AG08395 (cell line): Measurements from ENCODE around the gene USH1G.
A peak's percentile ranks its signal among the peaks of the same experiment; 100 is the strongest.
"Not testable (repeated sequence)": the region's sequence is repeated elsewhere in the genome, so short reads cannot be mapped to it uniquely, and the experiment has no call there.

ENCODE experiments used
- DNase-seq: peaks from one replicate; pipeline ENCODE4 v3.0.0; 2012; ENCODE audit warnings: mixed read lengths, low spot score

The USH1G gene

DNA sequence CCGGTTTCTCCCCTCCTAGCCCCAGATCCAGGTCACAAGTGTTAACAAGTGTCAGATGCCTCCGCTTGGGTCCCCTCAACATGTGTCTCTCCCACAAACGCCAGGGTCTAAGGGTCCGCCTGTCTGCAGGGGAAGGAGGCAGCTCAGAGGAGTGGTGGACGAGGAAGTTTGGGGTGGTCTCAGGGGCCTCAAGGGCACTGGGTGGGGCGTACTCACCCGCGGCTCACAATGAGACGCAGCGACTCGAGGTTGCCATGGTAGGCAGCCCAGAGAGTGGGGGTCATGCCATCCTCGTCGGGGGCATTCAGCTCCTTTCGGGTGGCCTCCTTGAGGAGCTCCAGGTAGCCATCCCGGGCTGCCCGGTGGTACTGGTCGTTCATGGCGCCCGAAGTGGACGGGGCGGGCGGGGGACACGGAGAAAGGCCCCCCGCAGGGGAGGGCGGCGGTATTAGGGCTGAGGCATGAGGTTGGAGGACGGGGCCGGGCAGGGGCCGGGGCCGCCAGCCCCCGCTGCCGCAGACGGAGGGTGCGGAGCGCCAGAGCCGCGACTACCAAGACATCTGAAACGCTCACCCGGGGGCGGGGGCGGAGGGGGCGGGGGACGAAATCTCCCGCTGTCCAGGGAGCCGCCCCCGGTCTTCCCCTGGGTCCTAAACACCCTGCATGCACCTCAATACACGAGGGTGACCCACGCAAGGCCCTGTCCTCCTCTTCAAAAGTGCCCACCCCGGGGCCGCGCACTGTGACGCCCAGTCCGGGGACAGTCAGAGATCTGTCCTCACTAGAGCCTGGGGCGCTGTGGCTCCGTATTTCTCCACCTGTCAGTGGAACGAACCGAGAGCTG is at the start of gene USH1G:
USH1G (minus strand) TSS at position 562 of the 844 bp plus-strand sequence; CDS start at position 380, 182 bp downstream.
- DNase-seq = peak; percentile 29

GRCh38 chr17:74972107-74972972 is 49.3 kb upstream of the USH1G start, which contains the start of gene HID1:
TSS of gene HID1 (minus strand) at chr17:74972759. CDS start at chr17:74972656, 103 bp downstream.
- no peak for DNase-seq

DNA sequence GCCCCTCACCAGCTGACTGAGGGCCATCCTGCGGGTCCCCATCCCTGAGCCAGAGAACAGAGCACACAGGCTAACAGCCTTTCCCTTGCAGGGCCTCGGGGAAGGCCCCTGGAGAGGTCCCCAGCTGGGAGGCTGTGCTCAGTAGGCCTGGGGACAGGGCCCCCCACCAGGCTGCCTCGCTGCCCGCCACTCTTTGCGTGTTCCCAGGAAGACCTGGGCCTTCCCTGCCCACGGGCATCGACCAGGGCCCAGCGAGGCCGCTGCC is 48.7 kb upstream of the USH1G start:
- DNase-seq = no peak

DNA sequence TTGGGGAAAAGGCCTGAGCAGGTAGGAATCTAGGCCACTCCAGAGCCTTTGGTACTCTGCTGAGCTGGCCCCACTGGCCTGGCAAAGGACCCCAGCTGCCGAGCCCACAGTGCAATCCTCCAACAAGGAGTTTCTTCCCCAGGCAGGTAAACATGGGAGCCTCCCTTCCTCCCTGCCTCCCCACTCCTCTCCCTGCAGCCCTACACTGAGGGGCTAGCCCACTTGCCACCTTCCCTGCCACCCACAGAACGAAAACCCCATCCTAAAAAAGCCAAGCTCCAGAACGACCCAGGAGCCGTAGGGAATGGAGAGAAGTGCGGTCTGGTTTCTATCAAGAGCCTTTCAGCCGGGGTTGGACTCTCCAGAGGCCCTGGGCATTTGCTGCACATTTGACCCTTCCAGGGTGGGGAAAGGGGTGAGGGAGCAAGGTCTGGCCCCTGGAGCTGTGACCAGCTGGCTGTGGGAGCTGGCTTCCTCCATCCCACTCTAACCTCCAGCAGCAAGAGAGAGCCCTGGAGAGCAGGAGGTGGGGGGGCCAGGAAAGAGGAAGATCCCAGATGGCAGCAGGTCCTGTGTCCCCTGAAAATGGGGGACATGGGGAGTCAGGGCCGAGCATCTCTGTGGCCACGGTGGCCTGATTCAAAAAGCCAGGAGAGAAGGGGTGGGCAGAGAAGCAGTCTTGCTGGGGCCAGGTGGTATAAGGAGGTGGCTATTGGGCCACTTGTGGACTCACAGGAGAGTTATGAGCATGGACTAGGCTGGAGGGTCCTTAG is 48.2 kb upstream of the USH1G start:
- DNase-seq = no peak

- no peak for DNase-seq
These were observed 47.3 kb upstream of the USH1G start for GRCh38 chr17:74970395-74970794.

DNA sequence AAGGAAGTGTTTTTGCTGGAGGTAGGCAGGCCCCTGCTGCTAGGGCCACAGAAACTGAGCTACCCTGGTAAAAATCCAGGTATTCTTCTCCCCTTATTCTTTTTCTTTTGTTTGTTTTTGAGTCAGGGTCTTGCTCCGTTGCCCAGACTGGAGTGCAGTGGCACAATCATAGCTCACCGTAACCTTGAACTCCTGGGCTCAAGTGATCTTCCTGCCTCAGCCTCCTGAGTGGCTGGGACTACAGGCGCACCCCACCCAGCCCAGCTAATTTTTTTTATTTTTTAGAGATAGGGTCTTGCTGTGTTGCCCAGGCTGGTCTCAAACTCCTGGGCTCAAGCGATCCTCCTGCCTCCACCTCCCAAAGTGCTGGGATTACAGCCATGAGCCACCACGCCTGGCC is 46.4 kb upstream of the USH1G start:
- not testable (repeated sequence) for DNase-seq

DNA sequence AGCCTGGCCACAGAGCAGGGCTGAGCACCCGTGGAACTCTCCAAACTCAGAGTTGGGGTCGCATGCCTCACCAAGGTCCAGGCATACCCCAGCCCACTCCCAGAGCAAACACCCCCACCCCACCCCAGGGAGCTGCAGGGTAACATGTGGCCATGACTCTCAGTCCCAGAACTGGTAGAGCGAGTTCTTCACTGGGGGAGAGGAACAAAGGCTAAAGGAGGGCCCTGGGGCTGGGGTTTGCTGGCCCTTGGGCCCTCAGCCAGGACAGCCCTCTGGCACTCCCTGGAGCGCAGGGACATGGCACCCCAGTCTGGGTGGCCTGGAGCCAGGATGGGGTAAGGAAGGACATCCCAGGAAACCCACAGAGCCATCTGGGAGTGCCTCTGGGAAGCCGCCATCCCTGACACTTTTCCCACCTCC is 45.3 kb upstream of the USH1G start:
- no peak for DNase-seq

DNA sequence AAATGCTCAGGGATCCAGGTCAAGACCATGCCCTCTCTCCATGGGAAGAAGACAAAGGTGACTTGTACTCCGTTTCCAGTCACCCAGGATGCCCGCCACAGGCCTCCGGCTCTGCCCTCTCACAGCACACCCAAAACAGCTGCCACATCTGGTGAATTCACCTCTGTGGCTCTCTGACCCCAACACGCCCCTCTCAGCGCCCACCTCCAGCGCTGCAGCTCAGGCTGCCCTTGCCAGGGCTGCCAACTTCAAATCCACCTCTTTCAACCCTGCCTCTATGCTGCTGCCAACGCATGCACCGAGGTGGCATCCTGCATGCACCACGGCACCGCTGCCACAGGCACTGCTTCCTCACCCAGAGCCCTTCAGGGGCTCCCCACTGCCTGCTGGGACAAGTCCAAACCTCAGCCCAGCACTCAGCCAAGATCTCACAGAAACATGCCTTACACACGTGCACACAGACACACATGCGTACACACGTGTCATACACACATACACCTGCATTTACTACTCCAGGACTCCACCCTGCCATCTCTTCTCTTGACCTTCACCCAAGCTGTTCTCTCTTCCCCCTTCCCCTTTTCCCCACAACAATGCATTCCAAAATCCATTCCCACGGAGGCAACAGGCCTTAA is 42.0 kb upstream of the USH1G start:
- DNase-seq = no peak

DNA sequence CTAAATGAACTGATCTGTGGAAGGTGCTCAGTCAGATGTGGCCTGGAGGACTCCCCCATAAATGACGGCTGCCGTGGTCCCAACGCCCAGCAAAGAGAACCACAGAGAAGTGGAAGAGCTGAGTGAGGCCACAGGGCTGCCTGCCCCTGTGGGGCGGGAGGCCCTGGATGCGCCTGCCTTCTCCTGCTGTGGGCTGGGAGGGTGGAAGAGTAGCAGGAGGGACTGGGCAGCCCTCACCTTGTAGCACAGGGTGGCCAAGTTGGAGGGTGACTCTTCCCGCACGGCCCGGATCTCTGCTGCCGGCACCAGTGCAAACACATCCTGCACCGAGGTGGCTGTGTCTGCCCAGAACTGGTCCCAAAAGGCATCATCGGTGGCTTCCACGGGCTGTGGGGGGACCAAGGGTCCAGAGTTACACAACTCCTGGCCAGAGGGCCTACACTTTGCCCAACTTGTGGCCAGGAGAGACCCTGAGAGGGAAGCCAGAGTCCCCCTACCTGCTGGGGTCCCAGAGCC is 41.2 kb upstream of the USH1G start:
- DNase-seq = no peak

DNA sequence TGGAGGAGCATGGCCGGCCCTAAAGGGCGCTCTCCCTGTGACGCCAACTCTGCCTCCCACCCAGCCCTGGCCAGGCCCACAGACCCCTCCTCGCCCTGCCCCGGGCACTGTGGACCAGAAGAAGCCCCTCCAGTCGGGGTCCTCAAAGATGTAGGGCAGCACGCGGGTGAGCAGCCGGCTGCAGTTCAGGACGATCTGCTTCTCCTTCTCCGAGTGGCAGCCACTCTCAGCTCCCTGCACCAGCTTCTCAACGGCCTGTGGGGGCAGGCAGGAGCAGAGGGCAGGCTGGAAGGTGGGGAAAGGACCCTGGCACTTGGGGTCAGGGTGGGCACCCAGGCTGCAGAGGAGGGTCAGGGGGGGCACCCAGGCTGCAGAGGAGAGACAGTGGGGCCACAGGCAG is 40.6 kb upstream of the USH1G start:
- DNase-seq = no peak

- DNase-seq = no peak
These were observed 39.8 kb upstream of the USH1G start for GRCh38 chr17:74962622-74963394.

DNA sequence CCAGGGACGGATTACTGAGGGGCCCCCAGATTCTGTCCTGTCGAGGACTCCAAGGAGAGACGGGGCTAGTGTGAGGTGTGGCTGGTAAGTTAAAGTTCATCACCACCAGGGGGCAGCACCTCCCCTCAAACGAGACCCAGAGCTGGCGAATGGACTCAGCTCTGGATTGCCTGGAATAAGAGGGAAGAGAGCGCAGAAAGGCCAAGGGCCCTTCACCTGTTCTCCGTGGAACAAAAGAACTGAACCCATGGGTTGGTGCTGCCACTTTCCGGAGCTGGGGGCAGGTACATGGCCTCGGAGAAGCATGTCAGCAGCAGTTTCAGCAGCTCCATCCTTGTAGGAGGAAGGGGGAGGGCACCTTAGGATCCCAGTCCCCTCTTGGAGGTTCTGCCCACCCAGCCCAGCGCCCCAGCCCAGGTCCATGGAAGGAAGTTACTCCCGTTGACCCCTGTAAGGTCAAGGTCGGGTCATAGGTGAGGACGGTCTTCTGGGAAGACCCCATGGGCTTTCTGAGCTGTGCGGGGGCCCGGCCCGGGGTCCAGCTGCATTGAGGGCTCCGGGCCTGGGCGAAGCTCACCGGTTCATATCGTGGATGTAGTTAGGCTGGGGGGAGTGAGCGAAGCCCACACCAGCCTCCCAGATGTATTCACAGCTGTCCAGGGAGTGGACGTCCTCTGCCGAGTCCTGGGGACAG is 38.7 kb upstream of the USH1G start:
- DNase-seq = peak; percentile 94

GRCh38 chr17:74960570-74961342 is 37.7 kb upstream of the USH1G start:
- peak; percentile 43 for DNase-seq

- DNase-seq = peak; percentile 53
These were observed 36.9 kb upstream of the USH1G start for GRCh38 chr17:74959826-74960515.

- peak; percentile 80 for DNase-seq
These were observed 35.1 kb upstream of the USH1G start for GRCh38 chr17:74957935-74958740.

DNA sequence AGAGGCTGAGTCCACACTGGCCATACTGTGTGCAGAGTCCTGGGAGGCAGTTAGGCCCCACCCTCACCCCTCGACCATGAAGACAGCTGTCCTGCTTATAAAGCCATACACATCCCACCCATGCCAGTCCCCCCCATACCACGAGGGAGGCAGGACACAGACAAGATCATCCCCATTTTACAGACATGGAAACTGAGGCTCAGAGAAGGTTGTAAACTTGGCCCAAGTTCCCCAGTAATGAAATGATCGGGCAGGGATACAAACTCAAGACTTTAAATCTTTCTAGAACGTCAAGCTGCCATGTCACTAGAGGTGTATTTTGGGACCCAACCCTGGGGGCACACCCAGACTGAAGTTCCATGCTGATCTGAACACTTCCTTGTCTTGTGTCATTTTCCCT is 33.0 kb upstream of the USH1G start:
- DNase-seq = no peak

GRCh38 chr17:74954665-74955421 is 31.8 kb upstream of the USH1G start:
- no peak for DNase-seq
